Osteocyte (in vitro differentiated cells): ENCODE measurements around the gene MMAB. TPM values are rescaled to one million over a fixed set of nuclear protein-coding genes. Genes with fewer than 3 reads are reported as not detected.

ENCODE experiments used
- DNase-seq: peaks from one replicate; pipeline ENCODE4 v3.0.0; 2021; ENCODE audit warnings: mixed read lengths; ENCODE audit not compliant: unreplicated experiment; ENCODE audit errors: extremely low spot score
- H3K27ac Mint-ChIP-seq: one replicate; pipeline ENCODE4 v1.8.0; 2021; ENCODE audit warnings: mild to moderate bottlenecking, mixed read lengths; ENCODE audit not compliant: unreplicated experiment
- H3K27me3 Mint-ChIP-seq: one replicate; pipeline ENCODE4 v1.8.0; 2021; ENCODE audit warnings: mixed read lengths; ENCODE audit not compliant: unreplicated experiment
- H3K36me3 Mint-ChIP-seq: one replicate; pipeline ENCODE4 v1.8.0; 2021; ENCODE audit warnings: mixed read lengths; ENCODE audit not compliant: unreplicated experiment
- H3K4me1 Mint-ChIP-seq: one replicate; pipeline ENCODE4 v1.8.0; 2021; ENCODE audit warnings: mixed read lengths; ENCODE audit not compliant: unreplicated experiment
- H3K4me3 Mint-ChIP-seq: one replicate; pipeline ENCODE4 v1.8.0; 2021; ENCODE audit warnings: mild to moderate bottlenecking, moderate library complexity, mixed read lengths; ENCODE audit not compliant: unreplicated experiment
- H3K9me3 Mint-ChIP-seq: one replicate; pipeline ENCODE4 v1.8.0; 2021; ENCODE audit warnings: mixed read lengths; ENCODE audit not compliant: unreplicated experiment
- total RNA-seq: library from RNA; stranded (reverse); gene quantifications from 2 replicates; pipeline ENCODE4 v1.2.1, GENCODE V29; 2021
- TF ChIP-seq, protein P1 (sequence below): fragments of 200-600 bp; sonication (generic); IDR thresholded peaks from 2 replicates; pipeline ENCODE4 v1.5.0; 2021; ENCODE audit warnings: antibody characterized with exemption, mild to moderate bottlenecking, moderate library complexity

Gene MMAB
- total RNA-seq, 1 donor from 2014 or later, result 20.6 TPM

DNA sequence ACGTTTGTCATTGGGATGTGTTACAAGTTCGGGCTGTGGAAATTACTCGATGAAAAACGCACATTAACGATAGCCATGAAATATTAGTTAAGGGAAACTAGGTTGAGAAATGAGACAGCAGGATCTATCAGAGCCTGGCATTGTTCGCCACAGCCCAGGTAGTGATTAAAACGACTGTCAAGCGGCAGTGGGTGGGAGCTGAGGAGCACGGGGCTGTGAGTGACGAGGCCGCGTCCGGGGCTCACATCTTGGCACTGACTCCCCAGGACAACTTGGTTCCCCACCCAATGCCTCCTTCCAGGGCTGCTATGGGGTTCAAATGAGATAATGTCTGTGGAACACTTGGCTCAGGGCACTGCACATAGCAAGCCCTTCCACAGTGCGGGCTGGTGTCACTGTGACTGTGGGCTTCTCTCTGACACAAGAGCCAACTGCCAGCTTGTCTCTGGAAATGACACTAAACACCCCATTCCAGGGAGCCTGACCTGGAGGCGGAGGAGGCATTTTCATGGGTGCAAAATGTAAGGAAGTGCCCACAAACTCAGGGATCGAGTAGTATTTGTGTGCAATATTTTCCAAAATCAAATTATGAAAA, 19.3 kb downstream of the MMAB start:
- no peaks in the 10 kb centered on the region for H3K36me3 Mint-ChIP-seq
- DNase-seq, result no peak
- H3K9me3 Mint-ChIP-seq, result no peaks in the 10 kb centered on the region
- H3K27ac Mint-ChIP-seq, result no peak overlapping the region
- TF ChIP-seq, protein P1, sequence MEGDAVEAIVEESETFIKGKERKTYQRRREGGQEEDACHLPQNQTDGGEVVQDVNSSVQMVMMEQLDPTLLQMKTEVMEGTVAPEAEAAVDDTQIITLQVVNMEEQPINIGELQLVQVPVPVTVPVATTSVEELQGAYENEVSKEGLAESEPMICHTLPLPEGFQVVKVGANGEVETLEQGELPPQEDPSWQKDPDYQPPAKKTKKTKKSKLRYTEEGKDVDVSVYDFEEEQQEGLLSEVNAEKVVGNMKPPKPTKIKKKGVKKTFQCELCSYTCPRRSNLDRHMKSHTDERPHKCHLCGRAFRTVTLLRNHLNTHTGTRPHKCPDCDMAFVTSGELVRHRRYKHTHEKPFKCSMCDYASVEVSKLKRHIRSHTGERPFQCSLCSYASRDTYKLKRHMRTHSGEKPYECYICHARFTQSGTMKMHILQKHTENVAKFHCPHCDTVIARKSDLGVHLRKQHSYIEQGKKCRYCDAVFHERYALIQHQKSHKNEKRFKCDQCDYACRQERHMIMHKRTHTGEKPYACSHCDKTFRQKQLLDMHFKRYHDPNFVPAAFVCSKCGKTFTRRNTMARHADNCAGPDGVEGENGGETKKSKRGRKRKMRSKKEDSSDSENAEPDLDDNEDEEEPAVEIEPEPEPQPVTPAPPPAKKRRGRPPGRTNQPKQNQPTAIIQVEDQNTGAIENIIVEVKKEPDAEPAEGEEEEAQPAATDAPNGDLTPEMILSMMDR, result no peak
- H3K27me3 Mint-ChIP-seq, result peaks cover 14% of the 10 kb centered on the region
- H3K4me1 Mint-ChIP-seq, result no peaks in the 10 kb centered on the region
- no peak overlapping the region for H3K4me3 Mint-ChIP-seq

DNA sequence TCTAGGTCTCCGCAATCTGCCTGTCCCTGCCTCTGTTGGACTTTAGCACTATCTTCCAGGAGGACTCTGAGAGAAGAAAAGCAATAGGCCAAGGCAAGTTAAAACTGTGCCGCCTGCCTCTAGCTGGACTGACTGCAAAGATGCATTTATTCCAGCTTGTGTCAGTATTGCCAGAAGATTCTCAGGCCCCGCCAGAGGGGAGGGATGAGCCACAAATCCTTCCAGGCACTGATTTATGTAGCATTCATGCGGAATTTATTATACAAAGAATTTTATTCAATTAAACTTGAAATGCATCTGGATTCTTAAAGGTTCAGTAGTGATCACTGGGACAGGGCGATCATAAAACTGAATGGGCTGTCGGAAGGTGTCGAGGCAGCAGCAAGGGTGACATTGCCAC, 19.8 kb downstream of the MMAB start:
- DNase-seq, result no peak
- Mint-ChIP-seq H3K9me3 (no peaks in the 10 kb centered on the region), H3K27me3 (peaks cover 16% of the 10 kb centered on the region), H3K36me3 (no peaks in the 10 kb centered on the region), H3K4me1 (no peaks in the 10 kb centered on the region), H3K27ac (no peak overlapping the region), H3K4me3 (no peak overlapping the region)
- TF ChIP-seq, protein P1, result no peak

DNA sequence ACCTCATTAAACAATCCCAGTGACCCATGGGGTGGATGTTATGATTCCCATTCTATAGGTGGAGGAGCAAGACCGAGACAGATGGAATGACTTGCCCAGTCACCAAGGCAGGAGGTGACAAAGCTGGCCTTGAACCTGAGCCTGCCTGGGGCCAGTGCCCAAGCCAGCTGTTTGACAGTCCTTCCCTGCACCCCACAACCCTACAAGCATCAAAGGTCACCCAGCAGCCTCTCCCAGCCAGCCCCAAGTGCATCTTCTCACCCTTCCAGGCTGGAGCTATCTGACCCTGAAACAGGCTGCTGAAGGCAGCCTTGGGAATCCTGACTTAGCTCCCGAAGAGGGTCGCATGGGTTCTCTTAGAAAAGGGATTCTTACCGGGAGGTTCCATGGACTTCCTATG, 20.3 kb downstream of the MMAB start:
- Mint-ChIP-seq H3K27me3 (peaks cover 16% of the 10 kb centered on the region), H3K4me1 (no peaks in the 10 kb centered on the region), H3K9me3 (no peaks in the 10 kb centered on the region), H3K36me3 (no peaks in the 10 kb centered on the region), H3K27ac (no peak overlapping the region), H3K4me3 (no peak overlapping the region)
- no peak for DNase-seq
- TF ChIP-seq, protein P1, result no peak

DNA sequence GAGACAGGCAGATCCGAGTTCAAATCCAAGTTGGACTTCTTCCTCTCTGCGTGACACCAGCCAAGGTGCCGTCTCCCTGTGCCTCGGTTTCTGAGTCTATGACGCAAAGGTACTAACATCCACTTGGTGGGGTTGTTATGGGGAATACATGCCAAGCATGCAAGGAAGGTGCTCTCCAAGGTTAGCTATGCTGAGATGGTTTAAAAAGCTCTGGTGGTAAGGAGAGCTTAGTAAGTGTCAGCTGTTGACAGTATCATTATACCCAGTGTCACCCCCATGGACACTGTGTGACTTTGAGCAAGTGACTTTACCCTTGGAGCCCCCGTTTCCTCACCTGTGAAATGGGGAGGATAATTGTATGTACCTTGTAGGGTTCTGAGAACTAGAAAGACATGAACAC, 22.2 kb downstream of the MMAB start:
- no peak for DNase-seq
- H3K4me3 Mint-ChIP-seq, result no peak overlapping the region
- no peaks in the 10 kb centered on the region for H3K9me3 Mint-ChIP-seq
- H3K4me1 Mint-ChIP-seq, result no peaks in the 10 kb centered on the region
- H3K36me3 Mint-ChIP-seq, result no peaks in the 10 kb centered on the region
- no peak overlapping the region for H3K27ac Mint-ChIP-seq
- H3K27me3 Mint-ChIP-seq, result peaks cover 16% of the 10 kb centered on the region
- TF ChIP-seq, protein P1, result no peak

DNA sequence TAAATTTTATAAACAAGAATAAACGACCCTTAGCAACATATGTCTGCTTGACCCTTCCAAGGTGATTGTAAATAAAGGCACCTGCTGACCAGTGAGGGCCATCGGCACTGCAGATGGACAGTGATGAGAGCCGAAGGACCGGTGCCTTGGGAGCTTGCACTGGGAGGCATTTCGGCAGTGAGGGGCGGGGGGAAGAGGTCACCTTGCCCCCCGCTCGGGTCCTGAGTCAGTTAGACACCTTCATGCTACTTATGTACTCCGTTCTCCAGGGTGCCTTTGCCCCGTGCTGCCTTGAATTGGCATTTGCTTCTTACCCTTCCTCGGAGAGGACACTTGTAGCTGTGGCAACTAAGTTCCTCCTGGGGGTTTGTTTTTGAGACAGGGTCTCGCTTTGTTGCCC, 23.0 kb downstream of the MMAB start:
- H3K27ac Mint-ChIP-seq, result no peak overlapping the region
- TF ChIP-seq, protein P1, result no peak
- H3K4me3 Mint-ChIP-seq, result no peak overlapping the region
- no peaks in the 10 kb centered on the region for H3K9me3 Mint-ChIP-seq
- H3K4me1 Mint-ChIP-seq, result peaks cover 6% of the 10 kb centered on the region
- no peak for DNase-seq
- H3K27me3 Mint-ChIP-seq, result peaks cover 16% of the 10 kb centered on the region
- no peaks in the 10 kb centered on the region for H3K36me3 Mint-ChIP-seq
